ENCODE data around the gene DNMBP.
A peak's percentile ranks its signal among the peaks of the same experiment; 100 is the strongest.
"Not testable (repeated sequence)": the region's sequence is repeated elsewhere in the genome, so short reads cannot be mapped to it uniquely, and the experiment has no call there.

The DNMBP gene

DNA sequence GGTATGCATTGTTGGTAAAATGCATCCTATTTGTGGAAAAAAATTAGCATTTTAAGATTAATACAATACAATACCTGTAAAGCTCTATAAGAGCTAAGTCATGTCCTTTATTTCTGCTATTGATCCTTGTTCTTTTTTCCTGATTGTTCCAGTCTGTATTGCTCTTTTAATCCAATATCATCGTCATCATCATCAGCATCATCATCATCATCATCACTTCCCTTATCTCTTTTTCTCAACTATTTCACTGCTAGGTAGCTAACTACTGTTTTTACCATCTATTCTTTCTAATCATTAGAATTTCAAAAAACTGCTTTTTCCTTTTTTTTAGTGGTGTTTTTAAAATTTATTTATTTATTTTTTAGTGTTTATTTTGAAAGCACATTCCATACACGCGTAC, 156.1 kb downstream of the DNMBP start:
- no peak for DNase-seq

DNA sequence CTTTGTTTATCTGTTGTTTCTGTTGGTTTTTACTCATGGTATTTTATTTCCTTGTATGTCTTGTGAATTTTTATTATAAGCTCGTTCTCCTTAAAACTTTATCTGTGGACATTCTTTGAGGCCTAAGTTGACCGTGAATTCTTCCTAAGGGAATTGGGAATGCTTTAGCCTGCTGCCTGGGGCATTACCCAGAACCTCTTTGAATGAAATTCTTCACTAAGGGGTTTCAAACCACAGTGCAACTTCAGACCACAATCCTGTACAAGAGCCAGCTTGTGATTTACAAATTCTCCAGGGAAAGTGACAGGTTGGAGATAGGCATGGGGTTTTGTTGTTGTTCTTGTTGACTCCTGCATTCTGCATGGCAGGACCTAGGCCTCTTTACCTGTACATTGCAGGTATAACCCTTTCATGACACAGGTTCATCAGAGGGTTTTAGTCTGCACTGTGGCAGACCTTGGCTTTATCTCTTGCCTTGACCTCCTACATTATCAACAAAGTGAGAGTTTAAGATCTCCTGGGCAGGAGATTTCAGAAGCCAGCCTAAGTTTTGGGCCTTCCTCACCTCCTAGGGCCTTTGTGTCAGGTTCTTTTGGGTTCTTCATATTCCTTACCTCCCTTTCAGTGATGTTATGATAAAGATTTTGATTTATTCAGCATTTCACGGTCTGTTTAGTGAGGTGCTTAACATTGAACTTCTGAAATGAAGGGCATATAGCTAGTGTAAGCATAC, 157.1 kb downstream of the DNMBP start:
- DNase-seq, result no peak

DNA sequence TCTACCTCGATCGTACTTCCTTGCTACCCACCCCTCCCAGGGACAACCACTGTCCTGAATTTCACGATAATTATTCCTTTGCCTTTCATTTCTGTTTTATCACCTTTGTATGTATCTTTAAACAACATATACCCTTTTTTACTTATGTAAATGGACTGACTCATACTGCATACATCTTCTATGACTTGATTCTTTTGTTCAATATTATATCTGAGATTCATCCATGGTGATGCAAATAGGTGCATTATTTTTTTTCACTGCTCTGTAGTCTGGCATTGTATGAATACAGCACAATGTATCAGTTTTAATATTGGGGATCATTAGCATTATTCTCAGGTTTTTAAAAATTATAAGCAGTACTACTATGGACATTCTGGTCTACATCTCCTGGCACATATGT, 157.9 kb downstream of the DNMBP start:
- no peak for DNase-seq

DNA sequence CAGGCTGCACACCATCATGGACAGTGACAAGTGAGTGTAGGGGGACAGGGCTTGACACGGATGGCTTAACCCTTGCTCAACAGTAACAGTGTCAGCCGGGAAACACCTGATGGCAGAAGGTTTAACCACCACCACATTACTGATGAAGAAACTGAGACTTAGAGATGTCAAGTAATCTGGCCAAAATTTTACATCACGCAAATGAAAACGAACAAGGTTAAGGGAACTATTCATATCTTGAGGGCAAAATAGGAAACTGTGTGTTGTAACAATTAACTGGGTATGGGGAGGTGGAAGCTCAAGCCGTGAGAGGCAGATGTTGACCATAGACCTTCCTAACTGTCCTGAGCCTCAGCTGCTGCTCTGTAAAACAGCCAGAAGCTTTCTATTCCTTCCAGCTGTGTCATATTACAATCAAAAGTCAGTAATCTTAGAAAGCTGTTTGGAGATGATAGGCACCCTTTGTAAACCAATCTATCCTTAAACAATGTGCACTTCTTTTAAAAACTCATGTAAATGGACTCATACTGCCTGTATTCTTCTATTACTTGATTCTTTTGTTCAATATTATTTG, 158.9 kb downstream of the DNMBP start:
- no peak for DNase-seq

DNA sequence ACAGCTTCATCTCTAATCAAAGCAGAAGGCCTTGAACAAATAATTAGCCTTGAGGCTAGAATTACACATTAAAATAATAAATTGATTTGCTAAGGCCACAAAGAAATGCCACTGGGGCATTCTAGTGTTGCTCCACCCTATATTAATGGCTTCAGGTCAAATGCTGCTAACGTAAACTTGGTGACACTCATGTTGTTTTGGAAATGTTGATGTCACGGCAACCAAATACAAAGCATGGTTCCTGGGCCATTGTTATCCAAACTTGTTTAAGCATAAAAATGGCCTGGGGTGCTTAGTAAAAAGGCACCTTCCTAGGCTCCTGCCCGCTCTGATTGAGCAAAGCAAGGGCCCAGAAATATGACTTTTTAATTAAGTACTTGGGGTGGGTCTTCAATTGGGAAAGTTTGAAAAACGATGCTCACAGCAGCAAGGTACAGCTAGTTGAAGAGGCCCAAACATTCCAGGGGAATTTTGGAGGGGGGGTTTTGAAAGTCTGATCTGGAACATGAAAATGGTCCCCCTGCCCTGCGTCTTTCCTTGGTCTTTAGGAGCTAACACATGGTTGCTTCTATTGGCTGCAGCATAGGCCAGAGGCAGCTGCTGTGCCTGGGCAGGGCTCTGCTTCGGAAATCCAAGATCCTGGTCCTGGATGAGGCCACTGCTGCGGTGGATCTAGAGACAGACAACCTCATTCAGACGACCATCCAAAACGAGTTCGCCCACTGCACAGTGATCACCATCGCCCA, 159.6 kb downstream of the DNMBP start:
- no peak for DNase-seq

DNA sequence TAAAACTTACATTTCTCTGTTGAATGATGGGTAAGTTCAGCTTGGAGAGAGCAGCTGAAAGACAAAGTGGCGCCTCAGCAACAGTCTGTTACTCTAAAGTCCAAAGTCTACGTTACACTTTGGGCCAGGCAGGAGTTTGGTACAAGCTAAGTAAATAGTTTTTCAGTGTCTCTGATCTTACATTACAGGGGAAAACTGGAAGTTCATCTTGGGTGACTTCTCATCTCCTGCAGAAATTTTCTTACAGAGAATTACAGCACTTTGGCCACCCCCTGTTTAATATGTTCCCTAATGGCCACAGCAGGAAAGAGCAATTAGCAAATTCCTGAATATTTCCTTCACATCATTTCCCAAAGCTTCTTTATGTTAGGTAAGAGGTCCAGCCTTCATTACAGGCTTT, 160.2 kb downstream of the DNMBP start:
- no peak for DNase-seq

DNA sequence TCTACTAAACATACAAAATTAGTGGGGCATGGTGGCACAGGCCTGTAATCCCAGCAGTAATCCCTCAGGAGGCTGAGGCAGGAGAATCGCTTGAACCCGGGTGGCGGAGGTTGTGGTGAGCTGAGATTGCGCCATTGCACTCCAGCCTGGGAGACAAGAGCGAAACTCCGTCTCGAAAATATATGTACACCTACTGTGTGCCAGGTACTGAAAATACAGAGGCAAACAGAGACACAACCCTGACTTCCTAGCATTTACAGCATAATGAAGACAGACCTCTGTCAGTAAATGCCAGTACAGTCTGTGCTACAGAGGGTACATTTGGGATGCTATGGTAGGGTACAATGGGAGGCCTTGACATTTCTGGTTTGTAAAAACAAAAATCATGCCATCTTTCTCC, 160.7 kb downstream of the DNMBP start:
- no peak for DNase-seq

DNA sequence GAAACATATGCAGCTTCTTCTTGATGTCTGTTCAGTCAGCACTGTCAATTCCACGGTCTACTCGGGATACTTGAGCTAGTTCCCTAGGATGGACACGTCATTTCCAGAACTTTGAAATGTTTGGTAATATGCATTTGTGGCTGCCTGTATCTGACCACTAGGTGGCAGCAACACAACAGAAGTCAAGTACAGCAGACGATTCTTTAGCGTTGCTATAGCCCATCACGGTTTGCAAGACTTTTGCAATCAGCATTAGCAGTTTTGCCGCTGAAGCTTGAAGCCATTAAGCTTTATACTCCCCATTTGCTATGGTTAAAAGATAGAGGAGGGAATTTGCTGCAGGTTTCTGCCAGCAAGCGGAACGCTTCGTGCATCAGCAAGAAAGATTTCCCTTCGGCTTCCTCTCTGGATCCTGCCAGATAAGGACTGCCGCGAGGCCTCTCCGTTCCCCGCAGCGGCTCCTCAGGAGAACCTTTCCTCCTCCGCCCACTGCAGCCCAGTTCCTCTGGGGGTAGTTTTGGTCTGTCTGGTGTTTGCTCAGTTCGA, 163.8 kb downstream of the DNMBP start:
- peak in 4 of 5 experiments; percentile 40 to 82 (median 50) for DNase-seq

DNA sequence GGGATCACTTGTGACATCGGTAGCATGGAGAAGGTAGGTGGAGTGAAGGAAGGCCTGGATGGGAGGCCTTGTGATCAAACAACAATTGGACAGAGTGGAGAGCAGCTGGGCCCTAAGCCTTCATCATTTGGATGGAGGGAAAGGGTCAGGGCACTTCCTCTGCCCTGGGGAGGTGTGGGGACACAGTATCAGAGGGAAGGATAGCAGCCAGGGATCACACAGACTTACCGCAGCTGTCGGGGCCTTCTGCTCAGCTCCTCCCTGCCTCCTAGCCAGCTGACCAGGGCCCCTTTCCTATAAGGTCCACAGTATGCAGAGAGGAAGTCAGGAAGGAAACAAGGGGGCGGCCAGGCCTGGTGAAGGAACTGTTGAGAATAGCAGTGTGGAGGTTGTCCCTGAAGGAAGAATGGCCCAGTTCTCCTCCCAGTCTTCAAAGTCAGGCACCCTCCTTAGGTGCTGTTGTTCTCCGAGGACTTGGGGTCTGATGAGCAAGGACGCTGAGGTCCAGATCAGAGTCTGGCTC, 165.3 kb downstream of the DNMBP start:
- DNase-seq, result no peak

DNA sequence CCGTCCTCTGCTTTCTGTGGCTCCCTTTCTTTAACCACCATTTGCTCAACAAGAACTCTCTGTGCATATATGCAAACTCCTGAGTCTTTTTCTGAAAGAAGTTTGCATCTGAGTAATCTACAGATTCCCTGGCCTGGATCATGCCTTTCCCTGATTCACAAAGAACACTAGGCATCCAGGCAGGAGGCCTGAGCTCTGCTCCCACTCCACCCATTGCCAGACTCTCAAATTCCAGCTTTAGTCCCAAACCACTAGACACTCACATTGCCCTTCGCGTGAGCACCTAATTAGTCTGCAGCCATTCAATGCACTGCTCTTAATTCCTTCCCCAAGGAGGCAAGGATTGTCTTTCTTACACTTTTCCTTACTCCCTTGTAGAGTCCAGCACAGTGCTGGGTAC, 166.4 kb downstream of the DNMBP start:
- no peak for DNase-seq

DNA sequence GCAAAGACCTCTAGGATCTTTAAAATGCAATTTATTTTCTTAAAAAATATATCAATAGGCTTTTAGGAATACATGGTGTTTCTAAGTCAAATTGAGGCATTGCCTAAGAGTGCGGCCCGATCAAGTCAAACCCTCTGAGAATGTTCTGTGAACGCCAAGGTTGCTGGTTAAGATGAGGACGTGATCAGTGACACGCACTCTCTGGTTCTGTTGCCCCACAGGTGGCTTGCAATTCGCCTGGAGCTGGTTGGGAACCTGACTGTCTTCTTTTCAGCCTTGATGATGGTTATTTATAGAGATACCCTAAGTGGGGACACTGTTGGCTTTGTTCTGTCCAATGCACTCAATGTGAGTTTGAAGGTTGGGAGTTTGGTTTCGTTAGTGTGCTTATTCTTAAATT, 168.0 kb downstream of the DNMBP start:
- DNase-seq, result no peak

DNA sequence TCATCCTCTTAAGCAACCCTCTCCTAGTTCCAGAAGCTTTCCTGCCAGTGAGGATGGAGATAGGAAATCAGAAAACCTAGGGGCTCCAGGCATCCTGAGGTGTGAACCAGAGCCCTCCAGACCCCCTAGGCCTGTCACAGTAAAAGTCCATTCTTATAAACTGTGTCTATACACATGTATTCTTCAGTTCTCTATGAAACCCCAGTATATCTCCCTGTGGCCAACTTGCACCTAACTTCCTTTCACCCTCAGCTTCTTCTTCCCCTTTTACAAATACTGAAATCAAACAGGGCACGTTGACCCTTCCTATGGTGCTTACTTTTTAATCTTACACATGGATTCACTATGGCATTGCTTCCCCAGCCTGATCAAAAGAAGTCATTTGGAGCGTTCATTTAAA, 168.9 kb downstream of the DNMBP start:
- not testable (repeated sequence) for DNase-seq

DNA sequence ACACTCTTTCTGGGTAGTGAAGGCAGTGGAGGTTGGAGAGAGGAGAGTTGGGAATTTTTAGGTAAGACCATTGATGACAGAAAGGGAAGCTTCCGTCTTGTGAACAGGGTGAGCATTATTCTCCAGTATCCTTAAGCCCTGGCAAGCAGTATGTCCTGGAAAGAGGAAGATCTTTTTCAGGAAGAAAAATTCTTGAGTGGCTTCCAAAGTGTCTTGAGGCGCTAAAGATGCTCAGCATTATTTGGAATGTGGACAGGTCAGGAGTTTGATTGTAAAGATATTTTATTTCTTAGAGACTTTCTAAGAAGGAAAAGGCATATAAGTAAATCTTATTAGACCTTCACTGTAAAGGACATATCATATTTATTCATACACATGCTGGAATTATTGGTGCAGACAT, 173.0 kb downstream of the DNMBP start:
- no peak for DNase-seq

DNA sequence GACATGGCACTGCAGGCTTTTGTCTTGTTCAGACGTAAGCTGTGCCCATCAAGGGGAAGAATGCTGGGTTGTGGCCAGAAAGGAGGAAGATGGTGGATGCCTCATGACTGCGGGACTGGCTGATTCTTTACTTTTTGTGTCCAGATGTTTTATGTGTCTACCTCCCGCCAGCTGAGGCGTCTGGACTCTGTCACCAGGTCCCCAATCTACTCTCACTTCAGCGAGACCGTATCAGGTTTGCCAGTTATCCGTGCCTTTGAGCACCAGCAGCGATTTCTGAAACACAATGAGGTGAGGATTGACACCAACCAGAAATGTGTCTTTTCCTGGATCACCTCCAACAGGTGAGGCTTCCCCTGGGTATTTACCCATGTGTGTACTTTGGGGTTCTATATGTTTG, 173.8 kb downstream of the DNMBP start:
- no peak for DNase-seq

DNA sequence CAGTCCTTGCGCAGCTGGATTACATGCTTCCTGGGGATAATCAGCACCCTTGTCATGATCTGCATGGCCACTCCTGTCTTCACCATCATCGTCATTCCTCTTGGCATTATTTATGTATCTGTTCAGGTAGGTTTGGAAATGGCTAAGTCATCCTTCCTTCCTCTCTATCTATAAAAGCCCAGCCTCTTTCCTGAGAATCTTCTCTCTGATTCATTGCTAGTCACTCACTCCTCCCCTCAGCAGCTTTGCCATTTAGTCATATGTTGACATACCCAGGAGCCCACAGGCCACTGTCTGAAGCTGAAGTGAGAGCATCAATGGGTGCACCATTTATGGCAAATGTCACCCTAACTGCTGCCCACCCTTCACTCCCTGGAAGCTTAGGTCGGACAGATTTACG, 175.3 kb downstream of the DNMBP start:
- no peak for DNase-seq

DNA sequence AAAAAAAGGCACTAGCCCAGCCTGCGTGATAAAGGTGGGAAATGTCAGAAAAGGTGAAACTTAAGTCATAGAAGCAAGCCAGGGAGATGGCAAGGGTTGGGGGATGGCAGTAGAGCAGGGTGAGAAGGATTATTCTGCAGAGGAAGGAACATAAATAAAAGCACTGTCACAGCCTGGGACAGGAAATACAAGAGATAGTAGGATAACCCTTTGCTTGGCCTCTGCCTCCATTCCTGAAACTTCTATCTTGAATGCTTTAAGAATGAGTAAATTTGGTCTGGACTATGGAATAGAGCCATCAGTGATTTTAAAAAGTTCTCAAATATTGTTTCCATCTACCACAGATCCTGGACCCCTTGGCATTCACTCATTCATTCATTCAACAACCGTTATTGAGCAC, 177.3 kb downstream of the DNMBP start:
- no peak for DNase-seq

DNA sequence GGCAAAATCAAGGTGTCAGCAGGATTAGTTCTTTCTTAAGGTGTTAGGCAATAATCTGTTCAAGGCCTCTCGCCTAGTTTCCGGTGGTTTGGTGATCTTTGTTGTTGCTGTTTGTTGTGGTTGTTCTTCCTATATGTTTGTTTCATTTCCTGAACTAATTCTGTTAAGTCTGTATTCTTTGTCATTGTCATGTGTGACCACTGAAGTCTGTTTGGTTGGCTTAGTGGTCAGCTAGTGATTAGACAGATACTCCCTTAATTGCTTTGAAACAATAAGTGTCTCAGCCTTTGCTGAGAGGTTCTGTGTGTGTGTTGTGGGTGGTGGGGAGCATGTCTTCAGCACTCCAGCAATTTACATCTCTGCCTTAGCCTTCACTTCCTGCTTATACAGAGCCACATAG, 181.3 kb downstream of the DNMBP start:
- peak in 2 of 5 experiments; percentile 5 to 52 for DNase-seq

DNA sequence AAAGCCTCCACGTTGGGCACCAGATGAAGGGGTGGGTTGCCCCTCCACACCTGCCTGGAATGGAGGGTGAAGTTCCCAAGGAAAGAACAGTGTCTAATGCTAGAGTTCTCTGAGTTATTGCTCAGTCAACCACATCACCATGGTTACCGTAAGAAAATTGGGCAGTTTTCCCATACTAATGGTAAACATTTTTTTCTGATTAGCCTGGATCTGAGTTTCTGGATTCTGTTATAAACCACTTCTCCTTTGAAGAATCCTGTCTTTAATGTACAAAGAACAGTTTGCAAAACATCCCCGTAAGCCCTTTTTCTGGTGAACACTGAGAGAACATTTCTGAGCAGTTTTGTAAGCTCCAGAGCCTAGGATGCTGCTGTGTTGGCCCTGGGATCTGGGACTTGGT, 181.8 kb downstream of the DNMBP start:
- no peak for DNase-seq
